Loucy (cell line): ENCODE results near the gene TMEM272.

Experiments
- H2AFZ ChIP-seq: fragments of 200-600 bp; sonication (generic); 2 replicates; pipeline ENCODE4 v1.6.0; 2016; ENCODE audit warnings: antibody characterized with exemption, mild to moderate bottlenecking, low read length, moderate library complexity
- H3F3A ChIP-seq: fragments of 200-600 bp; 2 replicates; pipeline ENCODE4 v1.6.0; 2016; ENCODE audit warnings: antibody characterized with exemption, low read depth, mild to moderate bottlenecking
- H3K27me3 ChIP-seq: fragments of 200-600 bp; sonication (generic); 2 replicates; pipeline ENCODE4 v1.6.1; 2014; ENCODE audit warnings: low read length, mild to moderate bottlenecking; ENCODE audit not compliant: insufficient read depth, poor library complexity, severe bottlenecking
- H3K36me3 ChIP-seq: fragments of 200-600 bp; sonication (generic); 2 replicates; pipeline ENCODE4 v1.6.1; 2016; ENCODE audit warnings: low read length; ENCODE audit not compliant: insufficient read depth
- H3K4me1 ChIP-seq: fragments of 200-600 bp; sonication (generic); 2 replicates; pipeline ENCODE4 v1.5.1; 2014; ENCODE audit warnings: low read length, mild to moderate bottlenecking; ENCODE audit not compliant: insufficient read depth, poor library complexity, severe bottlenecking
- H3K4me2 ChIP-seq: fragments of 200-600 bp; sonication (generic); 2 replicates; pipeline ENCODE4 v1.6.0; 2014; ENCODE audit warnings: antibody characterized with exemption, low read length, low read depth, mild to moderate bottlenecking; ENCODE audit not compliant: poor library complexity, severe bottlenecking
- H3K4me3 ChIP-seq: fragments of 200-600 bp; sonication (generic); 2 replicates; pipeline ENCODE4 v1.5.1; 2014; ENCODE audit warnings: low read length, mild to moderate bottlenecking, mixed read lengths; ENCODE audit not compliant: poor library complexity, severe bottlenecking
- H3K79me2 ChIP-seq: fragments of 200-600 bp; sonication (generic); 2 replicates; pipeline ENCODE4 v1.6.1; 2014; ENCODE audit warnings: low read length; ENCODE audit not compliant: insufficient read depth
- H3K9ac ChIP-seq: fragments of 200-600 bp; sonication (generic); 2 replicates; pipeline ENCODE4 v1.6.0; 2014; ENCODE audit warnings: mild to moderate bottlenecking, low read depth, low read length, moderate library complexity; ENCODE audit not compliant: poor library complexity, severe bottlenecking
- H3K9me2 ChIP-seq: fragments of 200-600 bp; sonication (generic); replicated peaks from 2 replicates; pipeline ENCODE4 v1.6.1; 2016; ENCODE audit warnings: low read depth, low read length, mixed read lengths
- H3K9me3 ChIP-seq: fragments of 200-600 bp; sonication (generic); 2 replicates; pipeline ENCODE4 v1.6.1; 2014; ENCODE audit warnings: mild to moderate bottlenecking, antibody characterized with exemption, low read length, low read depth; ENCODE audit not compliant: insufficient read depth
- H4K20me1 ChIP-seq: fragments of 200-600 bp; sonication (generic); 2 replicates; pipeline ENCODE4 v1.6.0; 2014; ENCODE audit warnings: antibody characterized with exemption, low read length, mild to moderate bottlenecking; ENCODE audit not compliant: insufficient read depth, poor library complexity, severe bottlenecking
- EZH2phosphoT487 ChIP-seq: fragments of 200-600 bp; IDR thresholded peaks from 2 replicates; pipeline ENCODE4 v1.6.1; 2018; ENCODE audit warnings: antibody characterized with exemption, mild to moderate bottlenecking, moderate library complexity, borderline replicate concordance
- TF ChIP-seq, protein P1 (sequence below): fragments of 200-600 bp; sonication (generic); conservative IDR thresholded peaks from 2 replicates; pipeline ENCODE4 v1.5.1; 2014; ENCODE audit warnings: mild to moderate bottlenecking, antibody characterized with exemption, low read length

TMEM272 gene

DNA sequence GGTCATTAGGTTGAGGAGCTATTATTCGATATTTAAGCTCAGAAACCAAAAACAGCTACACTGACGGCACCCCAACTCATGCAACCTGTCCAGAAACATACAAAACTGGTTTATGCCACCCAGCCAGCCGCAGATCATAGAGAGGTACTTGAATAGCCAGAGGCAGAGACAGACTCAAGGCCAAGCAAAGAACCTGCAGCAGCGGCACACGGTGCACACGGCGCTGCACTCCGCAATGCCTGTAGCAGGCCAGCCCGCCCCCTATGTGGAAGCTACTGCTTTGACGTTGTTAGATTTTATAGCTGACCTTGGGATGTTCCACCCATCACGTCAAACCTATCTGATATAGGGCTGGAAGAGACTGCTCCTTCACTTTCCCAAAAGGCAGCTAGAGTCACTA lies 29.1 kb downstream of the TMEM272 start:
- no peaks in the 10 kb centered on the region for H4K20me1 ChIP-seq
- peak overlapping the region; percentile 69 for H2AFZ ChIP-seq
- no peaks in the 10 kb centered on the region for H3K27me3 ChIP-seq
- no peaks in the 10 kb centered on the region for H3K9me3 ChIP-seq
- H3K9me2 ChIP-seq: no peaks in the 10 kb centered on the region
- H3F3A ChIP-seq: no peaks in the 10 kb centered on the region
- no peaks in the 10 kb centered on the region for H3K36me3 ChIP-seq
- no peaks in the 10 kb centered on the region for H3K79me2 ChIP-seq
- H3K4me1 ChIP-seq: peaks cover 38% of the 10 kb centered on the region
- no peak overlapping the region for H3K4me2 ChIP-seq
- no peak for TF ChIP-seq EZH2phosphoT487
- TF ChIP-seq, protein P1, sequence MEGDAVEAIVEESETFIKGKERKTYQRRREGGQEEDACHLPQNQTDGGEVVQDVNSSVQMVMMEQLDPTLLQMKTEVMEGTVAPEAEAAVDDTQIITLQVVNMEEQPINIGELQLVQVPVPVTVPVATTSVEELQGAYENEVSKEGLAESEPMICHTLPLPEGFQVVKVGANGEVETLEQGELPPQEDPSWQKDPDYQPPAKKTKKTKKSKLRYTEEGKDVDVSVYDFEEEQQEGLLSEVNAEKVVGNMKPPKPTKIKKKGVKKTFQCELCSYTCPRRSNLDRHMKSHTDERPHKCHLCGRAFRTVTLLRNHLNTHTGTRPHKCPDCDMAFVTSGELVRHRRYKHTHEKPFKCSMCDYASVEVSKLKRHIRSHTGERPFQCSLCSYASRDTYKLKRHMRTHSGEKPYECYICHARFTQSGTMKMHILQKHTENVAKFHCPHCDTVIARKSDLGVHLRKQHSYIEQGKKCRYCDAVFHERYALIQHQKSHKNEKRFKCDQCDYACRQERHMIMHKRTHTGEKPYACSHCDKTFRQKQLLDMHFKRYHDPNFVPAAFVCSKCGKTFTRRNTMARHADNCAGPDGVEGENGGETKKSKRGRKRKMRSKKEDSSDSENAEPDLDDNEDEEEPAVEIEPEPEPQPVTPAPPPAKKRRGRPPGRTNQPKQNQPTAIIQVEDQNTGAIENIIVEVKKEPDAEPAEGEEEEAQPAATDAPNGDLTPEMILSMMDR: no peak
- no peak overlapping the region for H3K4me3 ChIP-seq
- no peak overlapping the region for H3K9ac ChIP-seq

- no peaks in the 10 kb centered on the region for H3K9me3 ChIP-seq
- peaks cover 30% of the 10 kb centered on the region for H3K4me1 ChIP-seq
- H4K20me1 ChIP-seq: no peaks in the 10 kb centered on the region
- H3F3A ChIP-seq: no peaks in the 10 kb centered on the region
- no peak for TF ChIP-seq EZH2phosphoT487
- TF ChIP-seq, protein P1: peak; percentile 94
- H3K9ac ChIP-seq: peak overlapping the region; percentile 18
- H3K4me2 ChIP-seq: peak overlapping the region; percentile 60
- H2AFZ ChIP-seq: peak overlapping the region; percentile 69
- H3K4me3 ChIP-seq: peak overlapping the region; percentile 43
- H3K9me2 ChIP-seq: no peaks in the 10 kb centered on the region
- H3K27me3 ChIP-seq: no peaks in the 10 kb centered on the region
- H3K36me3 ChIP-seq: no peaks in the 10 kb centered on the region
- no peaks in the 10 kb centered on the region for H3K79me2 ChIP-seq
These were observed 29.9 kb downstream of the TMEM272 start for GRCh38 chr13:51814825-51815650.

- Histone ChIP-seq H3K4me3 (no peak overlapping the region), H3K4me2 (no peak overlapping the region), H3K27me3 (no peaks in the 10 kb centered on the region)
These were observed 30.9 kb downstream of the TMEM272 start for GRCh38 chr13:51814071-51814470.

More at GRCh38 chr13:51814071-51814470, 30.9 kb downstream of the TMEM272 start:
- Histone ChIP-seq H3K9ac (no peak overlapping the region), H3K4me1 (peaks cover 21% of the 10 kb centered on the region), H3K9me3 (no peaks in the 10 kb centered on the region), H3K79me2 (no peaks in the 10 kb centered on the region), H3K9me2 (no peaks in the 10 kb centered on the region), H2AFZ (no peak overlapping the region), H3F3A (no peaks in the 10 kb centered on the region), H3K36me3 (no peaks in the 10 kb centered on the region), H4K20me1 (no peaks in the 10 kb centered on the region)
- TF ChIP-seq, protein P1: no peak
- no peak for TF ChIP-seq EZH2phosphoT487
